Stimulated activated CD4-positive, alpha-beta T cell treated with anti-CD3 and anti-CD28 coated beads, Interleukin-4, amount 100 ng/mL, for 1 hour (primary cell): Measurements from ENCODE around the gene FMN2.

Experiments
- DNase-seq: peaks from one replicate; pipeline ENCODE4 v3.0.0-alpha.2; 2020

FMN2 gene

DNA sequence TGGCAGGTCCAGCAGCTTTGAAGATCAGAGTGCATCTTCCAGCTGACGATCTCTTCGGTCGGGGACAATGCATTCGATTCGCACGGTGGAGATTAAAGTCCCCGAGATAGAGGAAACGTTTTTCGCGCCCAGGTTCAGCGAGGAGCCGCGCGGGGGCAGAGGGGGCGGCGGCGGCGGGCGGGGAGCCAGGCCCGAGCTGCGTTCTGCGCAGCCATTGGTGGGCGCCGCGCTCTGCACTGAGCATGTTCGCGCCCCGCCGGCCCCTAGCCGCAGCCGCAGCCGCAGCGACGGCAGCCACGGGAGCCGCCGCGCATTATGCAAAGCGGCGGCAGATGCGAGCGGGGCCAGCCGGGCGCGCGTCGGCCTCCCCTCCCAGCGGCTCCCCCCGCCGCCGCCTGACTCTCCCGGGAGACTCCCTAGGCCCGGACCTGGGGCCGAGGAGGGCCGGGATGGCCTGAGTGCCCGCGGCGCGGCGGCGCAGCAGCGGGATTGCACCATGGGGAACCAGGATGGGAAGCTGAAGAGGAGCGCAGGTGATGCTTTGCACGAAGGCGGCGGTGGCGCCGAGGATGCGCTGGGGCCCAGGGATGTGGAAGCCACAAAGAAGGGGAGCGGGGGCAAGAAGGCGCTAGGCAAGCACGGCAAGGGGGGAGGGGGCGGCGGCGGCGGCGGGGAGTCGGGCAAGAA is at the start of gene FMN2:
FMN2 (plus strand) TSS at position 270 of the 687 bp plus-strand sequence; CDS start at position 497, 227 bp downstream.
- DNase-seq: no peak

DNA sequence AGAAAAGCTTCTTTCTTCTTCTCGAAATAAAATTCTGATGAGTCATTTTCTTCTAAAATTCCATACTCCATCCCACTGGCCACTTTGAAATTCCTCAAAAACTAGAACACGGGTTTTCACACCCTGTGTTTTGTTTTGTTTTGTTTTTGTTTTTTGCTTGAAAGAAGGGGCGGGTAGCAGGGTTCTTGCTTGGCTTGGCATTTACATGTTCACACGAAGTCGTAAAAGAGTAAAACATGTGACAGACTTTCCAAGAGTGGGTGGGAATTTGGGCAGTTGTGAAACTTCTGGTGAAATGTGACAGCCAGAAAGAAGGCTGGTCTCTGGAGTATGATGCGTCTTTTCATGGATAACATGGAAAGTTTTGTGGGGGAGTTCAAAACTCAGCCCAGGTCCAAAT is 47.1 kb upstream of the FMN2 start:
- no peak for DNase-seq

DNA sequence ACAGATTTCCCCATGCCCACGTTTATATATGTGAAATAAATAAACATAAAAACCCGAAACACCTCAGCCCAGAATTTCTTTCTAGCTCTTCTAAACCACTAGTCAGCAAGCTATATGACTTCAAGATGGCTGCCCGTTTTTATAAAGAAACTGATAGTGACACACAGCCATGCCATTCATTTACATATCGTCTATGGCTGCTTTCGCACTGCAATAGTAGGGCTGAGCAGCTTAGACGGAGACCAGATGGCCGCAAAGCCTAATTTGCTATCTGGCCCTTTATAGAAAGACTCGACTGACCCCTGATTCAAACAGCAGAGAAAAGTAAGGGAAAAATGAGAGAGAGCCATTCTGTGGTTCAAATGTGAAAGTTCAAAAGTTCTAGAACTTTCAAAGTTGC is 45.7 kb upstream of the FMN2 start:
- DNase-seq: no peak

DNA sequence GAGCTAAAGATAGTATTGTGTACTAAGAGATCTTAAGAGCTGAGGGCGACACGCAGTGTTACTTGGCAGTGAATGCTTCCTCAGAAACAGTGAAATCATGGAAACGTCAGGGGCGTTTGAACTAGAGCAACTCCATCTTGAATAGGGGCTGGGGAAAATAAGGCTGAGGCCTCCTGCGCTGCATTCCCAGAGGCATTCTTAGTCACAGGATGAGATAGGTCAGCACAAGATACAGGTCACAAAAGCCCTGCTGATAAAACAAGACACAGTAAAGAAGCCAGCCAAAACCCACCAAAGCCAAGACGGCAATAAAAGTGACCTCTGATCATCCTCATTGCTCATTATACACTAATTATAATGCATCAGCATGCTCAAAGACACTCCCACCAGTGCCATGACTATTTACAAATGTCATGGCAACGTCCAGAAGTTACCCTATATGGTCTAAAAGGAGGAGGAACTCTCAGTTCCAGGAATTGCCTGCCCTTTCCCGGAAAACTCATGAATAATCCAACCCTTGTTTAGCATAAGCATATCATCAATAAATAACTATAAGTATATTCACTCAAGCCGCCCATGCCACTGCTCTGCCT is 37.5 kb upstream of the FMN2 start:
- DNase-seq: no peak

DNA sequence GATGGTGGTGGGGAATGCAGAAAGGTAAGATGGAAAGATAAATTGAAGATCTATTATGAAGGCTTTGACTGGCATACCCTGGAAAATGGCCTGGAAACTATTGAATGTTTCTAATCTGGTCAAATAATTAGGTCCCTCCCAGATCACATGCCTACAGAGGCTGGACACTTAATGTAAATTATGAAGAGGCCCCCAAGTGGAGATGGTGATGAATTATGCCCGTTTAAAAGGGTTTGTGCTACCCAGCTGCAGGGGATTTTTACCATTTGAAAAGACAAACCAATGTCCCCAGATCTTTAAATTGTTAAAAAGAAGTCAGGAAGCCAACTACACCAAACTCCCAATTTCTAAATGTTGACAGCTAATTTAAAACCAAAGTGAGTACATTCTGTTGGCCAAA is 35.7 kb upstream of the FMN2 start:
- no peak for DNase-seq

DNA sequence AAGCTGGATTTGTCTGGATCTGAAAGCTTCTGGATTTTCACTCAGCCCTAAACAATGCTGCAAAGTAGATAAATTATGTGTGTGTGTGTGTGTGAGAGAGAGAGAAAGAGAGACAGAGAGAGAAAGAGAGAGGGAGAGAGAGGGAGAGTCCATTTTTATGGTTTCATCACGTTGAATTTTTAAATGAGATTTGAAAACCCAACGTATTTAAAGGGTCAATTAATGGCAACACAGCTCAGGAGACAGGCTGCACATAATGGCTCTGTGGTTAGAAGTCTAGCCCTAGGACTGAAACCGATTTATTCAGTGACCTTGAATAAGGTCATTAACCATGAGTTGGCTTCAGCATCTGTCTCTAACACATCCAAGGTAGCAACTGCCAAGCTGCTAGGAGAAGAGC is 35.3 kb upstream of the FMN2 start:
- no peak for DNase-seq

DNA sequence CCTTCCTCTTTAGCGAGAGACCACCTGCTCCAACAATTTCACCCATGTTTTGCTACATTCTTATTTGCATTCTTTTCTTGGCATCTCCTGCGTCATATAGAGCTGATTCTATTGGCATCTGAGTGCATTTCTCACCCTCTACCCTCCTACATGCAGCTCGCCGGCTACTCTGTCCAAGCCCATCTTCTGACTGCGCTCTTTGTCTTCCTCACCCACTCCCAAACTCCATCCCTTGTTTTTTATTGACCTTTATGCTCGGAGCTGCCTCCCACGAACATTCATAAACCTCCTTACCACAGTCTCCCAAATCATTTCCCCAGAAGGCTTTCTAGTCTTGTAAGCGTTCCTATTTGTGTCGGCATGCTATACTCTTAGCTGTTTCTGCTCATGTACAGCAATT is 33.6 kb upstream of the FMN2 start:
- no peak for DNase-seq

DNA sequence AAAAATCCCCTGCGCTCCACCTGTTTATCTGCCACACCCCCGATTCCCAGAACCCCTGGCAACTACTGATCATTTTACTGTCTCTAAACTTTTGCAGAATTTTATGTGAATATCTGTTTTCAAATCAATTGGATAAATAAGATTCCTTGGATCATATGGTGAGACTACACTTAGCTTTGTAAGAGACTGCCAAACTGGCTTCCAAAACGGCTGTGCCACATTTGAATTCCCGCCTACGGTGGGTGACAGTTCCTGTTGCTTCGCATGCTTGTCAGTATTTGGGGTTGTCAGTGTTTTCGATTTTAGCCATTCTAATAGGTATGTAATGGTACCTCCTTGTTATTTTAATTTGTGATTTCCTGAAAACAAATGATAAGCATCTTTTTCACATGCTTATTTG is 22.7 kb upstream of the FMN2 start:
- DNase-seq: no peak

DNA sequence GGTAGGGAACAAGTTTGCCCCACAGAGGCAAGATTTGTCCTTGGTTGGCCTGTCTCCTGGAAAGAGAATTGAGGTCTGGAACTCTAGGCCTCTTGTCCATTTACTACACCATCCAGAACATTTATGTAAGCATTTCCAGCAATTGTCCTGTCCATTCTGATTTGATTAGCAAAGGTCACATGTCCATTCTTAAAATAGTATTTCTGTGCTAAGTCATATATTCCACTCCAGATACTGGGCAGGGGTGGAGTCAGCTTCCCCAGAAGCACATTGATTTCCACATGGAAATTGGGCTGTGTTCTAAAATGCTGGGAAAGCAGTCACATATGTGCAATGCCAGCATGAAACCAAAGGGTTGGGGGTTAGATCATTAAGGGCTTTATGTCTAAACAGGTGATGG is 21.5 kb upstream of the FMN2 start:
- DNase-seq: no peak

DNA sequence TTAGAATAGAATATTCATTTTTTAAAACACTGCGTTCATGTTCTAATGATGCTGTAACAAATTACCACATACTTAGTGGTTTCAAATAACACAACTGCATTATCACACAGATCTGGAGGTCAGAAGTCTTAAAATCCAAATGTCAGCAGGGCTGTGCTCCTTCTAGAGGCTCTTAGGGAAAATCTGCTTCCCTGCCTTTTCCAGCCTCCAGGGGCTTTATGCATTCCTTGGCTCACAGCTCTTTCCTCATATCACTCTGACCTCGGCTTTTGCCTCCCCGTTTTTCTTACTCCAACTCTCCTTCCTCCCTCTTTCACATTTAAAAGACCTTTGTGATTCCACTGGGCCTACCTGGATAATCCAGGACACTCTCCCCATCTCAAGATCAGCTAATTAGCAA is 18.6 kb upstream of the FMN2 start:
- no peak for DNase-seq

DNA sequence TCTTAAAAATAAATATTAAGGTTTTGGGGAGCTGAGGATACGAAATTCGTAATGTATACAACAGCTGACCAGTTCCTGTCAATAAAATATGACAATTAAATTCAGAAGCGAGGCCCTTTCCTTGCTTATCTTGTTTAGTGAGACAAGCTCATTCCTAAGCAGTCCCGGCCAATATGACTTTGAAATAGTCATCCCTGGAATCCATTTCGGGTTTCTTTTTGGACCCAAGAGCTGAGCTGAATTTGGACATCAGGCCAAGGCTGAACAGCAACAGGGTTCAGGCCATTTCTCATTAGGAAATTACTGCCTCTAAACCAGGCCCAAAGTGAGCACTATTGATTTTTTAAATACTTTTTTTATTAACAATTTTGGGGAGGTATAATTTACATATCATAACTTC is 17.3 kb upstream of the FMN2 start:
- DNase-seq: no peak

DNA sequence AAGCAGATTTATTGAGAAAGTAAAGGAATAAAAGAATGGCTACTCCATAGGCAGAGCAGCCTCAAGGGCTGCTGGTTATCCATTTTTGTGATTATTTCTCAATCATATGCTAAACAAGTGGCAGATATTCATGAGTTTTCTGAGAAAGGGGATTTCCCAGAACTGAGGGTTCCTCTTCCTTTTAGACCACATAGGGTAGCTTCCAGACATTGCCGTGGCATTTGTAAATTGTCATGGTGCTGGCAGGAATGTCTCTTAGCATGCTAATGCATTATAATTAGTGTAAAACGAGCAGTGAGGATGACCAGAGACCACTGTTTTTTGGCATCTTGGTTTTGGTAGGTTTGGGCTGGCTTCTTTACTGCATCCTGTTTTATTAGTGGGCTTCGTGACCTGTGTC is 16.8 kb upstream of the FMN2 start:
- DNase-seq: no peak

DNA sequence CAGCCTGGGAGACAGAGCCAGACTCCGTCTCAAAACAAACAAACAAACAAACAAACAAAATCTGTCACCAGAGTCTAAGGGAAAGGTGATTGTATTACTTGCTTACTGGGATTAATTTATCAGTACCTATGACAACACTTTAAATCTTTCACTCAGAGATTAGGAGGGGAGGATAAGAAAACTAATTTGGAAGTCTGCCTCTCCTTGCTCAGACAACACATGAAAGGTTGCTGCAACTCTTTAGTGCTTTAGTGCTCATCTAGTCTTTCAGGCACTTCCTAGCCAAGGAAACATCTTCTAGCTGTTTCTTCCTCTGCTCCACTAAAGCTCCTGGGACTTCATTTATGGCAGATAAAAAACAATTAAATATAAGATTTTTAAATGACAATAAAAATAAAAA is 7.3 kb upstream of the FMN2 start:
- DNase-seq: no peak

DNA sequence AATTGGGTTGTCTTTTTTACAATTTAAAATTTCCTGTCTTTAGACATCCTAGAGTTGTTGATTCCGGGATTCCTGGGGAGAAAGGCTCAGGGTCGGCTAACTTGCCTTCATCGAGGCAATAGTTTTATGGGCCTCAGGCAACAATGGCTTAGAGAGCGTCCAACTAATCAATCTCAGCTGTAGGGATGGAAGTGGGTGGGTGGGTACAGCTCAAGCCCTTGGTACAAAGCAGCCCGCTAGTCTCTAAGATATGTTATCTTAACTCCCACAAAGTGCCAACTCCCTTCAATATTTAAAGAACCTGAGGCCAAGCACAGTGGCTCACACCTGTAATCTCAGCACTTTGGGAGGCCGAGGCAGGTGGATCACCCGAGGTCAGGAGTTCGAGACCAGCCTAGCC is 6.9 kb upstream of the FMN2 start:
- no peak for DNase-seq

DNA sequence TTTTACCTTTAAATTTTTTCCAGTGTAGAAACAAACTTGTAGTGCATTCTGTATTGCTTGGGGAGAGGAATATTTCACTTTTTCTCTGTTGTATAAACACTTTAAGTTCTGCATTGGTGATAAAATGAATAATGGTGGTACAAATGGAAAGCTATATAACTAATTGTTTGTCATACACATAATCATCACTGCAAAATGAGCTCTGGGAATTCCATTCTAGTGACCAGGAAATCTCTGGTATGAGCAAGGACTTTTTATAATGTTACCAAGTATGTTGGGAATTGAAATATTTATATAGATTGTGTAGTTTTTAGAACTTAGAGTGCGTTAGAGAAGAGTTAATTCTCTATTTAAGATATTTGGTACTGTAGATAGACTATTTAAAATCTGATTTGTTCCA is 5.0 kb upstream of the FMN2 start:
- no peak for DNase-seq

DNA sequence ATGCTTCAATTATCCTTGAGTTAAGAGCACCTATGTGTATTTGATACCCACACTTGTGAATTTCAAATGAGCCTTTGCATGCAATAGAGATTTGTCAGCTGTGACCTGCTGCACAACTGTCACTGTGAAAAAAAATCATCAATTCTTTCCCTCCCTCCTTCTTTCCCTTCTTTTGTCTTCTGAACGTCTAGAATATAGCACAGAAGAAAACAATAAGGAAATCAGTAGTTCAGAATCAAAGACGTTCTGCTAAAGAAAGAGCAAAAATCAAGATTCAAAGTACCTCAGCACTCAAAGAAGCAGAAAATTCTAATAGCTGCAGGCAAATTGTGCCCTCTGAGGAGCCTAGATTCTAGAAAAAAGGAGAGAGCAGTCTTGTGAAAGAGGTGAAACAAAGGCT is 1.7 kb upstream of the FMN2 start:
- DNase-seq: no peak

DNA sequence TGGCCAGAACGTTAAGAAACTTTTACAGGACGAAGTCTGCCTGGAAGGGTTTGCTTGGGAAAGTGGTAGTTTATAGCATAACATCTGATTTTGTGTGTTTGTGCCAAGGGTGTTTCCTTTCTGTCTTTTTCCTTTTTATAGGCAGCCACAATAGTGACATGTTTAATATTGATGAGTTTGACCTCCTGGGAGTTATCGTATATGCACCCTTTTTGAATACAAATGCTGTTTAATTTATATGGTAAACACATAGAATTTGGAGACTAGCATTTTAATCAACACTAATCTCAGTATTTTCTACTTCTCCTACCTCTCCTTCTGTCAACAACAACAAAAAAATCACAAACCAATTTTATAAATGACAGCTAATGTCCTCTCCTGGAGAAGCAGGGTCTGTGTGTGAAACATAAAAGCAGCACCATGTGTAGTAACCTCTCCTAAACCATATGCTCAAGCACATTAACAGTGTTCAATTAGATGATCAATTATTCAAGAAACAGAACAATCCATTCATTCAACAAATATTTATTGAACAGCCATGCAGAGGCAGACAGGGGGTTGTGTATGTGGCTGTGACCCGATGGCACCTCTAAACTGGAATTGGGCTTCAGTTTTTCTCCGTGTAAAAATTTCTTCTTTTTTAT is 604 bp upstream of the FMN2 start:
- DNase-seq: no peak

DNA sequence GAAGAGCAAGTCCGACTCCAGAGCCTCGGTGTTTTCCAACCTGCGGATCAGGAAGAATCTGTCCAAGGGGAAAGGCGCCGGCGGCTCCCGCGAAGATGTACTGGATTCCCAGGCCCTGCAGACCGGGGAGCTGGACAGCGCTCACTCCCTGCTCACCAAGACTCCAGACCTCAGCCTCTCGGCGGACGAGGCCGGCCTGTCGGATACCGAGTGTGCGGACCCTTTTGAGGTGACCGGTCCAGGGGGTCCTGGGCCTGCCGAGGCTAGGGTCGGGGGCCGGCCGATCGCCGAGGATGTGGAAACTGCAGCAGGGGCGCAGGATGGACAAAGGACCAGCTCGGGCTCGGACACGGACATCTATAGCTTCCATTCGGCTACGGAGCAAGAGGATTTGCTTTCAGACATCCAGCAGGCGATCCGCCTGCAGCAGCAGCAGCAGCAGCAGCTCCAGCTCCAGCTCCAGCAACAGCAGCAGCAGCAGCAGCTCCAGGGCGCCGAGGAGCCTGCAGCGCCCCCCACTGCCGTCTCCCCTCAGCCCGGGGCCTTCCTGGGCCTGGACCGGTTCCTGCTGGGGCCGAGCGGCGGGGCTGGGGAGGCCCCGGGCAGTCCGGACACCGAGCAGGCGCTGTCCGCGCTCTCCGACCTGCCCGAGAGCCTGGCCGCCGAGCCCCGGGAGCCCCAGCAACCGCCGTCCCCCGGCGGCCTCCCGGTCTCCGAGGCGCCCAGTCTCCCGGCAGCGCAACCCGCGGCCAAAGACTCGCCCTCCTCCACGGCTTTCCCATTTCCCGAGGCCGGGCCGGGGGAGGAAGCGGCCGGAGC is 827 bp downstream of the FMN2 start:
- DNase-seq: no peak

DNA sequence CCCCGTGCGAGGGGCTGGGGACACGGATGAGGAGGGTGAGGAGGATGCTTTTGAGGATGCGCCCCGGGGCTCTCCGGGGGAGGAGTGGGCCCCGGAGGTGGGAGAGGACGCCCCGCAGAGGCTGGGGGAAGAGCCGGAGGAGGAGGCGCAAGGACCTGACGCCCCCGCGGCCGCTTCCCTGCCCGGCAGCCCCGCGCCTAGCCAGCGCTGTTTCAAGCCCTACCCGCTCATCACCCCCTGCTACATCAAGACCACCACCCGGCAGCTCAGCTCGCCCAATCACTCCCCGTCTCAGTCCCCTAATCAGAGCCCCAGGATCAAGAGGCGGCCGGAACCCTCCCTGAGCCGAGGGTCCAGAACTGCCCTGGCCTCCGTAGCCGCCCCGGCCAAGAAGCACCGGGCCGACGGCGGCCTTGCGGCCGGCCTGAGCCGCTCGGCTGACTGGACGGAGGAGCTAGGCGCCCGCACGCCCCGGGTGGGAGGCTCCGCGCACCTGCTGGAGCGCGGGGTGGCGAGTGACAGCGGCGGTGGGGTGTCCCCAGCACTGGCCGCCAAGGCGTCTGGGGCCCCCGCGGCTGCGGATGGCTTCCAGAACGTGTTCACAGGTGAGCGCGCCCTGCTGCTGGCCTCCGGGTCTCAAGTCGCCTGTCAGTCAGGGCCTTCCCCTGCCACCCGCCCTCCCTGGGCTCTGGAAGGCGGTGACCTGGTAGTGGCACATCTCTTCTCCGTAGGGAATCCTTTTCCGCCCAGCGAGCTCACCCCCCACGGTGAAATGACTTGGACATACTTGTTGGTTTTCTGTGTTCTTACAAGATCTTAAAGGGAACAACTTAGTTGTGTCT is 1.7 kb downstream of the FMN2 start:
- no peak for DNase-seq

DNA sequence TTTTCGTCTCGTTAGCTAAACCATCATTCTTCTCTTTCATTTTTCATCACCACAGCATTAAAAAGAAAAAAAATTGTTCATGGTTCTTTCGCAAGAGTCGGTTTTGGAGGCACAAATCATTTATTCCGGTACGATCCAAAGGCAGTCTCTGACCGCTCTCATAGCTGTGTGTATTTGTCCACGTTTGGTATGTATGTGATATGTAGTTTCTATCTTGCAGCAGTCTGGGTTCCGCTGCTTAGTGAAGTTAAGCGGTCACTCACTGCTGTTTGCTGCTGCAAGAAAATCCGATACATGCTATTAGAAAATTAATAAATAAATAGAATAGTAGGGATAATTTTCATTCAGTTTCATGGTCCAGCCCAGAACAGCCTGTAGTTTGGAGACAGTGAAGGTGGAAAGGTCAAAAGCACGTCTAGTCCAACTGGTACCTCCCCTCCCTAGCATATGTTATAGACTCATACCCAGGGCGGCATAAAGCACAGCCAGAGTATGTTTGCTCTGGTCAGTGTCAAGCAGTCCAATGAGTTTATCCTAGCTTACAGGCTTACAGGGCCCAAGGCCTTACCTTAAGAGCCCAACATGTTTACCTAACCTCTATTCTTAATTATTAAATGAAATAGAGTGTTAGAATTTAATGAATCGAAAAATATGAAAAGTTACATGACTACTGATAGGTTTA is 2.5 kb downstream of the FMN2 start:
- no peak for DNase-seq

DNA sequence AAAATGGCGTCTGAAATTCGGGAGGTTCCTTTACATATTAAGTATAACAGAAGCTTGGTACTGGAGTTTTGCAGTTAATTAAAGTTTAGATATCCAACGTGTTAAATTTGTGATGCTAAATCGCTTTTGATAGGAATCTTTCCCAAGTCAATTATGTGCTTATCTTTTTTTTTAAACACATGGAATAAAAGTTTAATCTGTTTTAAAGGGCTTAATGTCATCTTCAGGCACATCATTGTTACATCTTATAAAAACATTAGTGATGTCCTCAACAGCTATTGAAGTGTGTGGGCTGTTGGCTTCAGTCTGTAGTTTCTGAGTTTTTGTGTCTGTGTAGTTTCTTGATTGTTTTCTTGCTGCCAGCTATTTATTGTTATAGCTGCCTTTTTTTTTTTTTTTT is 5.3 kb downstream of the FMN2 start:
- no peak for DNase-seq

DNA sequence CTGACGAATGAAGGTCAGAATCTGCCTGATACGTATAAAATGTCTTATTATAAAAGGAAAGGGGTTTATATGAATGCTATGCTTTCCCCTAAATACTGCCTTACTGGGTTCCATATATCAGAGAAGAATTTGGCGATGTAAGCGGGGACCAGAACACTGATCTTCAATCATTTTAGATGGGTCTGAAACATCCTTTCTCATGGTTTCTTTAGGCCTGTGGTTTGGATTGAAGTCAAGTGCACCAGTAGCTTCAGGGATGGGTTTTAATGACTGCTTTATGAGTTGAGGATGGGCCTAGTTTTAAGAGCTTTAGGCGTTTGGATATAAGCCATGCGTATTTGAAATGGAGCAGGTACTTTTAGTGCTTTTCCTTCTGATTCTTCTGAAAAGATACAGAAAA is 6.9 kb downstream of the FMN2 start:
- DNase-seq: no peak
